ENCODE data around the gene PCDHGA6.
A peak's percentile ranks its signal among the peaks of the same experiment; 100 is the strongest.
"Not testable (repeated sequence)": the region's sequence is repeated elsewhere in the genome, so short reads cannot be mapped to it uniquely, and the experiment has no call there.

Gene PCDHGA6

DNA sequence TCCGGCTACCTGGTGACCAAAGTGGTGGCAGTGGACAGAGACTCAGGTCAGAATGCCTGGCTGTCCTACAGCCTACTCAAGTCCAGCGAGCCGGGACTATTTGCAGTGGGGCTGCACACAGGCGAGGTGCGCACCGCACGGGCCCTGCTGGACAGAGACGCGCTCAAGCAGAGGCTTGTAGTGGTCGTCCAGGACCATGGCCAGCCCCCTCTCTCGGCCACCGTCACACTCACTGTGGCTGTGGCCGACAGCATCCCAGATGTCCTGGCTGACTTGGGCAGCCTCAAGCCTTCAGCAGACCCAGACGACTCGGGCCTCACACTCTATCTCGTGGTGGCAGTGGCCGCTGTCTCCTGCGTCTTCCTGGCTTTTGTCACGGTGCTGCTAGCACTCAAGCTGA lies 16.7 kb upstream of the PCDHGA6 start:
- intact Hi-C loops (cut with DNase I) = no loop called here
- DNase-seq = peak in 1 of 10 donors; percentile 77

DNA sequence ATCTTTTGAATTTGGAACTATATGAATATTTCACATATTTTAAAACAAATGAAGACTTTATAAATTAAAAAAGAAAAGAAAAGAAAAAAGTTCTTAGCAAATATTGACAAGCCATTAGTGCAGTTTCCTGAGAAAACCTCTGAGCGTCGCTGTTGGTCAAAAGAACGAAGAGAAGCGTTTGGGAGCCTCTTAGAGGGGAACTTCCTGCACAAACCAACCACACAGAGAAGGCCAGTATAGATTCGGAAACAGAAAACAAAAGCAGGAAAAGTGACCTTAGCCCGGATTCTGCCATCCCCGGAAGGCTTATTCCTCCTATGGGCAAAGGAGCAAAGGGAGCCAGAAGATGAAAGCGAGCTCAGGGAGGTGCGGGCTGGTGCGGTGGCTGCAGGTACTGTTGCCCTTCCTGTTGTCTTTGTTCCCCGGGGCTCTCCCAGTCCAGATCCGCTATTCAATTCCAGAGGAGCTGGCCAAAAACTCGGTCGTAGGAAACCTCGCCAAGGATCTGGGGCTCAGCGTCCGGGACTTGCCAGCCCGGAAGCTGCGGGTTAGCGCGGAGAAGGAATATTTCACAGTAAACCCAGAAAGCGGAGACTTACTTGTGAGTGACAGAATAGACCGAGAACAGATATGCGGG lies 13.8 kb upstream of the PCDHGA6 start, which contains the start of gene PCDHGB2:
TSS of gene PCDHGB2 (plus strand) at position 205 of the 637 bp plus-strand sequence. CDS start at position 347, 142 bp downstream.
- DNase-seq = no peak
- intact Hi-C loops (cut with DNase I) = no loop called here

DNA sequence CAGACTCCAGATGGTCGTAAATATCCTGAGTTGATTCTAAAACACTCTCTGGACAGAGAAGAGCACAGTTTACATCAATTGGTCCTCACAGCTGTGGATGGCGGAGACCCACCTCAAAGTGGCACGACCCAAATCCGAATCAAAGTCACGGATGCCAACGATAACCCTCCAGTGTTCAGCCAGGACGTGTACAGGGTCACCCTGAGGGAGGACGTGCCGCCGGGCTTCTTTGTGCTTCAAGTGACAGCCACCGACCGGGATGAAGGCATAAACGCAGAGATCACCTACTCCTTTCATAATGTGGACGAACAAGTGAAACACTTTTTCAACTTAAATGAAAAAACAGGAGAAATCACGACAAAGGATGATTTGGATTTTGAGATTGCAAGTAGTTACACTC lies 13.0 kb upstream of the PCDHGA6 start:
- DNase-seq = no peak
- intact Hi-C loops (cut with DNase I) = no loop called here

DNA sequence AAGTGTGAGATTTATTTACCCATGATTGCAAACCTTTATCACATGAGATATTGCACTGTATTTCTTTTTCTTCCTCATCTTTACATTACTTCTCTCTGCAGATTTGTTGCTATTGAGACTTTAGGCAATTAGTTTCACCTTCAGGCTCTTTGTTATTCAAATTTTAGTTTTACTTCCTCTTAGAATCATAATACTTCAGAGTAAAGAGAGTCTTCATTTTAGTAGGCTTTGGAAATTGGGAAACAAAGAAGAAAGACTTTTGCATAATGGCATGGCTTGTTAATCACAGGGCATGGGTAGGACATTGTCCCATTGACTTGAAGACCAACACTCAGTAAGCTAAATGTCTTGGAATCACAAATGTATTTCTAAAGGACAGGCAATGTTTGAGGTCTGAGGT lies 11.0 kb upstream of the PCDHGA6 start:
- no peak for DNase-seq
- intact Hi-C loops (cut with DNase I) = no loop called here

DNA sequence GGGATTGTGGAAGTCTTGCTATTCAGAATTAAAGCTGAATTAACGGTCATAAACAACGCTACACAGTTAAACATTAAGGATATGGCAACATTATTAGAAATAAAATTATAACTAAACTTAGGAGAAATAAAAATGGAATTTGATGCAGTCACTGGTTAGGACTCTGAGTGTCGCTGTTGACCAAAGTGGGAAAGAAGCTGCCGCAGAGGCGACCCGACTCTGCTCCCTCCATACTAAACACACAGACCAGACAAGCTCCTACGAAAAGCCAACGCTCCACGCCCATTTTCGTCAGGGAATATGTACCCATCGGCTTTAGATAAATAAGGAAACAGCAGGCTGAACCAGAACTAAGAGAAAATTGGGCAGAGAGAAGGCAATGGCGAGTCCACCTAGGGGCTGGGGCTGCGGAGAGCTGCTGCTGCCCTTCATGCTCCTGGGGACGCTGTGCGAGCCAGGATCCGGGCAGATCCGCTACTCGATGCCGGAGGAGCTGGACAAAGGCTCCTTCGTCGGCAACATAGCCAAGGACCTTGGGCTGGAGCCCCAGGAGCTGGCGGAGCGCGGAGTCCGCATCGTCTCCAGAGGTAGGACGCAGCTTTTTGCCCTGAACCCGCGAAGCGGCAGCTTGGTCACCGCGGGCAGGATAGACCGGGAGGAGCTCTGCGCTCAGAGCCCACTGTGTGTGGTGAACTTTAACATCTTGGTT lies 9.6 kb upstream of the PCDHGA6 start, which contains the start of gene PCDHGA5:
TSS of gene PCDHGA5 (plus strand) at position 211 of the 709 bp plus-strand sequence. CDS start at position 380, 169 bp downstream.
- peak in 1 of 10 donors; percentile 55 for DNase-seq
- intact Hi-C loops (cut with DNase I) = no loop called here

DNA sequence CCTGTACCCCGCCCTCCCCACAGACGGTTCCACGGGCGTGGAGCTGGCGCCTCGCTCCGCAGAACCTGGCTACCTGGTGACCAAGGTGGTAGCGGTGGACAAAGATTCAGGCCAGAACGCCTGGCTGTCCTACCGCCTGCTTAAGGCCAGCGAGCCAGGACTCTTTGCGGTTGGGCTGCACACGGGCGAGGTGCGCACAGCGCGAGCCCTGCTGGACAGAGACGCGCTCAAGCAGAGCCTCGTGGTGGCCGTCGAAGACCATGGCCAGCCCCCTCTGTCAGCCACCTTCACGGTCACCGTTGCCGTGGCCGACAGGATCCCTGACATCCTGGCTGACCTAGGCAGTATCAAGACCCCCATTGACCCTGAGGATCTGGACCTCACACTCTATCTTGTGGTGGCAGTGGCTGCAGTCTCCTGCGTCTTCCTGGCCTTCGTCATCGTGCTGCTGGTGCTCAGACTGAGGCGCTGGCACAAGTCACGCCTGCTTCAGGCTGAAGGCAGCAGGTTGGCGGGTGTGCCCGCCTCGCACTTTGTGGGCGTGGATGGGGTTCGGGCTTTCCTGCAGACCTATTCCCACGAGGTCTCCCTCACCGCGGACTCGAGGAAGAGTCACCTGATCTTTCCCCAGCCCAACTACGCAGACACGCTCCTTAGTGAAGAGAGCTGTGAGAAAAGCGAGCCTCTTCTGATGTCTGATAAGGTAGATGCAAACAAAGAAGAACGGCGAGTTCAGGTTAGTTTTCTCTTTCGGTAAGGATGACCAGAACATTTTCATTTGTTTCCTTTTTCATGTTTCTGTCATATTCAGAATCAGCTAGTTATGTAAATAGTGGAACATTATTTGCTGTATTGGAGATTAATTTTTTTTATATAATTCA lies 7.4 kb upstream of the PCDHGA6 start:
- peak in 1 of 10 donors; percentile 77 for DNase-seq
- intact Hi-C loops (cut with DNase I) = no loop called here

DNA sequence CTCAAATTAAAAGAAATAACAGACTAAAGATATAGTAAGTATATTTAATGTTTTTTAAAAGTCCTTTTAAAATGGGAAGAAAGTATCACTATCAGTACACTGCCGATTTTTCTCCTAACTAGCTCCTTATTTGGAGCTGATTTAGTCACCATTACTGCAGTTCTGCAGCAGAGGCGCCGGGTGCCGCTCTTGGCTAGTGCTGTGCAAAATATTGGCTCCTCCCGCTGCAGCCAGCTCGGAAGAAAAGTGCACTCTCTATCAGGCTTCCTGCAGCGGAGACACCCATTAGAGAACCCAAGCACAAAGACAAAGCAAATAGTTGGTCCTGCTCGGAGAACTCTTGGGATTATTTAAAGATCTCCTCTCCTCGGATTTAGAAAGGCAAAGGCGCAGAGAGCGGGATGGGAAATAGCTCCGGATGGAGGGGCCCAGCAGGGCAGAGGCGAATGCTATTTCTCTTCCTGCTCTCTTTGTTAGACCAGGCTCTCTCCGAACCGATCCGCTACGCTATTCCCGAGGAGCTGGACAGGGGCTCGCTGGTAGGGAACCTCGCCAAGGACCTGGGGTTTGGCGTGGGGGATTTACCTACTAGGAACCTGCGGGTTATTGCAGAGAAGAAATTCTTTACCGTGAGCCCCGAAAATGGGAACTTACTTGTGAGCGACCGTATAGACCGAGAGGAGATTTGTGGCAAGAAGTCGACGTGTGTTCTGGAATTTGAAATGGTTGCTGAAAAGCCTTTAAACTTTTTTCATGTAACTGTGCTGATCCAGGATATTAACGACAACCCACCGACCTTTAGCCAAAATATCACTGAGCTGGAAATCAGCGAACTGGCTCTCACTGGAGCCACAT lies 3.5 kb upstream of the PCDHGA6 start, which contains the start of gene PCDHGB3:
TSS of gene PCDHGB3 (plus strand) at position 249 of the 855 bp plus-strand sequence. CDS start at position 402, 153 bp downstream.
- no peak for DNase-seq
- intact Hi-C loops (cut with DNase I) = no loop called here

DNA sequence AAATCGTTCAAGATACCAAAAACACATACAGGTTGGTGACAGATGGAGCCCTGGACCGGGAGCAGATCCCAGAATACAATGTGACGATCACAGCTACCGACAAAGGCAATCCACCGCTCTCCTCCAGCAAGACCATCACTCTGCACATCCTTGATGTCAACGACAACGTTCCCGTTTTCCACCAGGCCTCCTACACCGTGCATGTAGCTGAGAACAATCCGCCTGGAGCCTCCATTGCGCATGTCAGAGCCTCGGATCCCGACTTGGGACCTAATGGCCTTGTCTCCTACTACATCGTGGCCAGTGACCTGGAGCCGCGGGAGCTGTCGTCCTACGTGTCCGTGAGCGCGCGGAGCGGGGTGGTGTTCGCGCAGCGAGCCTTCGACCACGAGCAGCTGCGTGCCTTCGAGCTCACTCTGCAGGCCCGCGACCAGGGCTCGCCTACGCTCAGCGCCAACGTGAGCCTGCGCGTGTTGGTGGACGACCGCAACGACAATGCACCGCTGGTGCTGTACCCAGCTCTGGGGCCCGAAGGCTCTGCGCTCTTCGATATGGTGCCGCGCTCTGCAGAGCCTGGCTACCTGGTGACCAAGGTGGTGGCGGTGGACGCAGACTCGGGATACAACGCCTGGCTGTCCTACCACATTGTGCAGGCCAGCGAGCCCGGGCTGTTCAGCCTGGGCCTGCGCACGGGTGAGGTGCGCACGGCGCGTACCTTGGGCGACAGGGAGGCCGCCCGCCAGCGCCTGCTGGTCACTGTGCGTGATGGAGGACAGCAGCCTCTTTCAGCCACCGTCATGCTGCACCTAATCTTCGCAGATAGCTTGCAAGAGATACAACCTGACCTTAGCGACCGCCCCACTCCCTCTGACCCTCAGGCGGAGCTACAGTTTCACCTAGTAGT lies 1.9 kb upstream of the PCDHGA6 start:
- no peak for DNase-seq
- intact Hi-C loops (cut with DNase I) = no loop called here

DNA sequence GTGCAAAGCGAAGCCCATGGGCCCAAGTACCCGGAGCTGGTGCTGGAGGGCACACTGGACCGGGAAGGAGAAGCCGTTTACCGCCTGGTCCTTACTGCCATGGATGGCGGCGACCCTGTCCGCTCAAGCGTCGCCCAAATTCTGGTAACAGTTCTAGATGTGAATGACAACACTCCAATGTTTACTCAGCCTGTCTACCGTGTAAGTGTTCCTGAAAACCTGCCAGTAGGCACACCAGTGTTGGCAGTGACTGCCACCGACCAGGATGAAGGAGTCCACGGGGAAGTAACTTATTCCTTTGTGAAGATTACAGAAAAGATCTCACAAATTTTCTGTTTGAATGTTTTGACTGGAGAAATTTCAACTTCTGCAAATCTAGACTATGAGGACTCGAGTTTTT lies 936 bp downstream of the PCDHGA6 start:
- DNase-seq = no peak
- intact Hi-C loops (cut with DNase I) = no loop called here

DNA sequence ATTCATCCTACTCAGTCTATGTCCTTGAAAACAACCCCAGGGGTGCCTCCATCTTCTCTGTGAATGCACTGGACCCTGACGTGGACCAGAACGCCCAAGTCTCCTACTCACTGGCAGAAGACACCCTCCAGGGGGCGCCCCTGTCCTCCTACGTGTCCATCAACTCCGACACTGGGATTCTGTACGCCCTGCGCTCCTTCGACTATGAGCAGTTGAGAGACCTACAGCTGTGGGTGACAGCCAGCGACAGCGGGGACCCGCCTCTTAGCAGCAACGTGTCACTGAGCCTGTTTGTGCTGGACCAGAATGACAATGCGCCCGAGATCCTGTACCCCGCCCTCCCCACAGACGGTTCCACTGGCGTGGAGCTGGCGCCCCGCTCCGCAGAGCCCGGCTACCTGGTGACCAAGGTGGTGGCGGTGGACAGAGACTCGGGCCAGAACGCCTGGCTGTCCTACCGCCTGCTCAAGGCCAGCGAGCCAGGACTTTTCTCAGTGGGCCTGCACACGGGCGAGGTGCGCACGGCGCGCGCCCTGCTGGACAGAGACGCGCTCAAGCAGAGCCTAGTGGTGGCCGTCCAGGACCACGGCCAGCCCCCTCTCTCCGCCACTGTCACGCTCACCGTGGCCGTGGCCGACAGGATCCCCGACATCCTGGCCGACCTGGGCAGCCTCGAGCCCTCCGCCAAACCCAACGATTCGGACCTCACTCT lies 1.9 kb downstream of the PCDHGA6 start:
- DNase-seq; intact Hi-C loops (cut with DNase I): not testable (repeated sequence)

DNA sequence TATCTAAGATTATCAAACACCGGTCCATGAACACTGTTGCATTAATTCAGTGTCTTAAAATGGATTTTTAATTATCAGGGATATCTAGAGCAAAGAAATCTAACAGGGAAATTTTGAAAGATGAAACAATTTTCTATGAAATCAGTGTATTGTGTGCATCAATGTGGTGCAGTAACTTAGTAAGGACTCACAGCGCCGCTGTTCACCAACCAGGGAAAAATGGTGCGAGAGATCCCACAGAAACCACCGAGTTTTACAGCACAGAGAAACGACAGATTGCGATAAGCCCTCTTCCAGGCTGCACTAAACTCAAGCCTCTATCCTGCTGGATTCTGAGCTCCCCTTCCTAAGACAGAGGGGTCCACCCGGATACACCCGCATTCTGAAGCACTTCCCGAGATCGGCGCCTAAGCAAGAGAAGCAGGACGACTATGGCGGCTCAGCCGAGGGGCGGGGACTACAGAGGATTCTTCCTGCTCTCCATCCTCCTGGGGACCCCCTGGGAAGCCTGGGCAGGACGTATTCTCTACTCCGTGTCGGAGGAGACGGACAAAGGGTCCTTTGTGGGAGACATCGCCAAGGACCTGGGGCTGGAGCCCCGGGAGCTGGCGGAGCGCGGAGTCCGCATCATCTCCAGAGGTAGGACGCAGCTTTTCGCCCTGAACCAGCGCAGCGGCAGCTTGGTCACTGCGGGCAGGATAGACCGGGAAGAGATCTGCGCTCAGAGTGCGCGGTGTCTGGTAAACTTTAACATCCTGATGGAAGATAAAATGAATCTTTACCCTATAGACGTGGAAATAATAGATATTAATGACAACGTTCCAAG lies 9.0 kb downstream of the PCDHGA6 start, which contains the start of gene PCDHGA7:
TSS of gene PCDHGA7 (plus strand) at position 274 of the 826 bp plus-strand sequence. CDS start at position 432, 158 bp downstream.
- no peak for DNase-seq
- intact Hi-C loops (cut with DNase I) = no loop called here

DNA sequence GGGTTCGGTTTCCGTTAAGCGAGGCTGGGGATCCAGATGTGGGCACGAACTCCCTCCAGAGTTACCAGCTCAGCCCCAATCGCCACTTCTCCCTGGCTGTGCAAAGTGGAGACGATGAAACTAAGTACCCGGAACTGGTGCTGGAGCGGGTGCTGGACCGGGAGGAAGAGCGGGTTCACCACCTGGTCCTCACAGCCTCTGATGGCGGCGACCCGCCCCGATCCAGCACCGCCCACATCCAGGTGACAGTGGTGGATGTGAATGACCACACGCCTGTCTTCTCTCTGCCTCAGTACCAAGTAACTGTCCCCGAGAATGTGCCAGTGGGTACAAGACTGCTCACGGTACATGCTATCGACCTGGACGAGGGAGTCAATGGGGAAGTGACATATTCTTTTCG lies 9.7 kb downstream of the PCDHGA6 start:
- intact Hi-C loops (cut with DNase I) = no loop called here
- DNase-seq = no peak

DNA sequence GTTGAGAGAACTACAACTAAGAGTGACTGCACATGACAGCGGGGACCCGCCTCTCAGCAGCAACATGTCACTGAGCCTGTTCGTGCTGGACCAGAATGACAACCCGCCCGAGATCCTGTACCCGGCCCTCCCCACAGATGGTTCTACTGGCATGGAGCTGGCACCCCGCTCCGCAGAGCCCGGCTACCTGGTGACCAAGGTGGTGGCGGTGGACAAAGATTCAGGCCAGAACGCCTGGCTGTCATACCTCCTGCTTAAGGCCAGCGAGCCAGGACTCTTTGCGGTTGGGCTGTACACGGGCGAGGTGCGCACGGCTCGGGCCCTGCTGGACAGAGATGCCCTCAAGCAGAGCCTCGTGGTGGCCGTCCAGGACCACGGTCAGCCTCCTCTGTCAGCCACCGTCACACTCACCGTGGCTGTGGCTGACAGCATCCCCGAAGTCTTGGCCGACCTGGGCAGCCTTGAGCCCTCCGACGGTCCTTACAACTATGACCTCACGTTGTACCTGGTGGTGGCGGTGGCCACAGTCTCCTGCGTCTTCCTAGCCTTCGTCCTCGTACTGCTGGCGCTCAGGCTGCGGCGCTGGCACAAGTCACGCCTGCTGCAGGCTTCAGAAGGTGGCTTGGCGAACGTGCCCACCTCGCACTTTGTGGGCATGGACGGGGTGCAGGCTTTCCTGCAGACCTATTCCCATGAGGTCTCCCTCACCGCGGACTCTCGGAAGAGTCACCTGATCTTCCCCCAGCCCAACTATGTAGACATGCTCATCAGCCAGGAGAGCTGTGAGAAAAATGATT lies 11.0 kb downstream of the PCDHGA6 start:
- intact Hi-C loops (cut with DNase I) = no loop called here
- DNase-seq = no peak

DNA sequence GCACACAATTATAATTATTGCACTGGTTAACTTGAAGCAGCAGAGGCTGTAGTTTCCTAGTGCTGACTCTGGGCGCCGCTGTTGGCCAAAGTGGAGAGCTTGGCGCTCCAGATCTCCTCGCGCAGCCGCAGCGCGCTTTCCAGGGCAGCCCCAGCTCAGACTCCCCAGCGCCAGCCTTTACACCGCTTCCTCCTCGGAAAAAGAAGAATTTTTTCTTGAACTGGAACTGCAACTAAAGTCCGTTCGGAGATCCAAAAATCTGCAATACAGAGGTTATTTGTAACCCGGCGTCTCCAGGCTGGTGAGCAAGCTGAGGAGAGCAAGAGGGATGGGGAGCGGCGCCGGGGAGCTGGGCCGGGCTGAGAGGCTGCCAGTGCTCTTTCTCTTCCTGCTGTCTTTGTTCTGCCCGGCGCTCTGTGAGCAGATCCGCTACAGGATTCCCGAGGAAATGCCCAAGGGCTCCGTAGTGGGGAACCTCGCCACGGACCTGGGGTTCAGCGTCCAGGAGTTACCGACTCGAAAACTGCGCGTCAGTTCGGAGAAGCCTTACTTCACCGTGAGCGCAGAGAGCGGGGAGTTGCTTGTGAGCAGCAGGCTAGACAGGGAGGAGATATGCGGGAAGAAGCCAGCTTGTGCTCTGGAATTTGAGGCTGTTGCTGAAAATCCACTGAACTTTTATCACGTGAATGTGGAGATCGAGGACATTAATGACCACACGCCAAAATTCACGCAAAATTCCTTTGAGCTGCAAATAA lies 14.0 kb downstream of the PCDHGA6 start, which contains the start of gene PCDHGB4:
TSS of gene PCDHGB4 (plus strand) at position 142 of the 755 bp plus-strand sequence. CDS start at position 329, 187 bp downstream.
- DNase-seq = peak in 1 of 10 donors; percentile 63
- intact Hi-C loops (cut with DNase I) = not testable (repeated sequence)

DNA sequence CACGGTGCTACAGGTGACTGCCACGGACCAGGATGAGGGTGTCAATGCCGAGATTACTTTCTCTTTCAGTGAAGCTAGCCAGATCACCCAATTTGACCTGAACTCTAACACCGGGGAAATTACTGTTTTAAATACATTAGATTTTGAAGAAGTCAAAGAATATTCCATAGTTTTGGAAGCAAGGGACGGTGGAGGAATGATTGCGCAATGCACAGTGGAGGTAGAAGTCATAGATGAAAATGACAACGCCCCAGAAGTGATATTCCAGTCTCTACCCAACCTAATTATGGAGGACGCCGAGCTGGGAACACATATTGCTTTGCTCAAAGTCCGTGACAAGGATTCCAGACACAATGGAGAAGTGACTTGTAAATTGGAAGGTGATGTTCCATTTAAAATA lies 15.0 kb downstream of the PCDHGA6 start:
- DNase-seq = no peak
- intact Hi-C loops (cut with DNase I) = no loop called here
